Activated CD4-positive, alpha-beta T cell treated with anti-CD3 and anti-CD28 coated beads, Interleukin-2, Interleukin-6, amounts not matched to agents 100 ng/mL and 50 ng/mL, durations not matched to agents 16 hours and 8 hours (primary cell): ENCODE measurements around the gene COL4A2.

ENCODE experiments used
- DNase-seq: peaks from one replicate; pipeline ENCODE4 v3.0.0-alpha.2; 2020

The COL4A2 gene

DNA sequence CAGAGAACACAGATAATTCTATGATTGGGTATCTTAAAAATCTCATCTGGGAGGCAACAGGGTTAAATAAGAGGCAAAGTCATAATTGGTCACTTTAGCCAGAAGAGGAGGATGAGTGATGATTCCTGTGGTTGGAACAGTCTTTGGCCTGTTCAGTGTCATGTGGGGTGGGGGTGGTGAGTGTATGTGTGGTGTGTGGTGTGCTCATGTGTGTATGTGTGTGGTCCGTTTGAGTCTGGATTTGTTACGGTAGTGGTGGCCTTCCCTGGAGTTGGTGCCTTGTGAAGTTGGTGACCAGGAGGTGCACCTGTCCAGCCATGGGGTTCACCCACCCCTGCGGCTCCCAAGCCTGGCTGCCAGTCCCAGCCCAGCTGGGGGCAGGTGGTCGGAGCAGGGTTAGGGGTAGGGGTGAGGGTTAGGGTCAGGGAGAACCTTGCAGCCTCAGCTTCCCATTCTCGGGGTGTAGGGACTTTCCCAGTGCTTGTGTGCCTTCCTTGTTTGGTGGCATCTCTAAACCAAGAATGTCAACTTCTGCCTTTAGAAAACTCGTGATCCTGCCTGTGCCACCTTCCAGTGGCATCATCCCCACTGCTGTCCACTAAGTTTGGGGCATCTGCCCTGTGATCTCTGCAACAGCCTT lies 156.9 kb downstream of the COL4A2 start:
- no peak for DNase-seq

DNA sequence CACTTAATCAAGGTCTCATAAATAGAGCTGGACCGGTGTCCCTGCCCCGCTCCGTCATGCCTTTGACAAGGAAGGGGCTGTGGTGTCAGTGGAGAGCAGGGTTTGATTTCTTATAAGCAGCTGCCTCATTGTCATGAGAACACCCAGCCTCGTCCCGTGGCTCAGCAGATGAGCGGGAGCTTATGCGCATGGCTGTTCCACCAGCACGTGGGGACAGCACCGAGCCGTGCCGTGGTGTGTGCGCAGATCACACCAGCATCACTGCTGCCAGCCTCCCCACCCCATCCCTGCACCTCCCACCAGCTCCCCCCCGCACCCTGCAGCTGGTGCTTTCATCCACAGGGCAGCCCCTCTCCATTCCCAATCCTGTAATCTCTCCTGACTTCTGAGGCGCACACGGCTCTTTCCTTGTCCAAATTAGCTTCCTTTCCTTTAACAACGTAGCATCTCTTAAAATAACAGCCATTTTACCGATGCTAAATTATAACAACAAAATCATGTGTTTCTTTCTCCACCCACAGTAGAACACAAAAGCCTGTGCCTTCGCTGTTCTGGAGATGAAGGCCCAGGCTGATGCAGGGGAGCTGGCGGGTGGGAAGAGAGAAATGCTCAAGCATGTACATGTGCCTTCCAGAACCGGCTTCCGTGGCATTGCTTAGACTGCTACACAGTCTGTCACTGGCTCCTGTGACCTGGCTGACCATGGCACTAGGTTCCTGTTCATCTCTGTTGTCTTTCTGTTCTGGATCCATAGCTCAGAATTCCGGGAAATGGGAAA lies 157.7 kb downstream of the COL4A2 start:
- no peak for DNase-seq

DNA sequence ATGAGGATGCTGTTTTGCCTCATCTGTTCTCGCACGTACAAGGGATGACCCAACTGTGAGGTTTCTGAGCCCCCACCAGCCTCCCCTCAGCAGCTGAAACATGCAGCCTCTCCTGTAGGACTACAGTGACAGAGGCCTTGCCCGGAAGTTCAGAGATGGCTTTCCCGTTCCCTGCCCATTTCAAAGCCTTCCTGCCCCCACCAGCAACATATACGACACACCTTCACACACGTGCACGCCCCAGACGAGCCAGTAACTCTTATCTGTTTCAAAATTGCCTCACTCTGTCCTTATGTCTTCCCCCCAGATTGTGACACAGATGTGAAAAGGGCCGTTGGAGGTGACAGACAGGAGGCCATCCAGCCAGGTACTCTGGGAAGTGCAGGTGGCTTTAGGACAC lies 158.6 kb downstream of the COL4A2 start:
- DNase-seq: no peak

DNA sequence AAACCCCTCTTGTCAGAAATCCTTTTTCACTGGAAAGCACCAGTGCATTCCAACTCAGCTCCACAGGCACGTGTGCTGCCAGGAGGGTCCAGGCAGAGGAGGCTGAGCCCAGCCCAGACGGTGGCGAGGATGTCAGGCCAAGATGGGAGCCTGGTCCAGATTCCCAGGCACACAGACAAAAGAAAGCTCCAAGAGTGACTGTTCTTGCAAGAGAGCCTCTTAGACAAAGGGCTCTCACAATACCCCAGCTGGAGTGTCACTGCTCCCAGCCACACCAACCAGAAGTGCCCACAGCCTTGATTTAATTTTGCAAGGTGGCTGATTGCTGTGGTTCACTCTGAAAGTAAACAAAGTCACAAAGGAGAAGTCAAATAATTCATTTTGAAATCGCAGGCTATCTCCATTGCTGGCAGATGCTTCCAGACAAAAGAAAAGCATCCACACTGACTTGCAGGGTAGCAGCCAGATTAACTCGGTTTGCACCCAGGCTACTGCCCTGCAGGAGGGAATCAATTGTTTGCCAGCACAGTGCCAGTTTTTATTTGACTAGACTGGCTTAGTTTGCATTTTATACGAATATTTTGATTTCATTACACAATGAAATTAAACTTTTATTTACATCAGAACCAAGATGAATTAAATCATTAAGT lies 159.3 kb downstream of the COL4A2 start:
- no peak for DNase-seq

DNA sequence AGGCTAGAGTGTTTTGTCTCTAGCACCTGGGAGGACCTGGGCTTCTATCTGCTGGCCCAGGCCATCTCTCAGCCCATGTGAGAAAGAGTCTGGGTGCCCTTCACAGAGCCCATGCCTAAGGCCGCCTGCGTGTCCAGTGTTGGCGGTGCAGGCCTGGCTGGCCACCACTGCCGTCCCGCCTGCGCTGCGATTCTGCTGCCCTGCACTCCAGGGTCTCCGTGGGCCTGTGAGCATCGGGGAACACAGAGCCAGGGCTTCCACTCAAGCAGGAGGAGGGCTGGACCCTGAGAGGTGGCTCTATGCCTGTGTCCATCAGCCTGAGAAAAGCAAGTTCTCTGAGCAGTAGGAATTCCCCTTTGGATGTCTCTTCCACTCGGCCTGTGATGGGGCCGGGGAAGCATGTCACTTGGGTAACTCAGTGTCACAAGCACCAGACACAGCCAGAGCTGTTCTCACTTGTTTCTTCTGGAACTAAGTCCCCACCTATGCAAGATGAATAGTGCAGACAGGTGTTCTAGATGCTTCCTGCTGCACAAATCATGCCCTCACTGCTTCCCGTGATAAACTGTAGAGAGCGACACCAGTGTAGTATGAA lies 160.5 kb downstream of the COL4A2 start:
- DNase-seq: no peak

DNA sequence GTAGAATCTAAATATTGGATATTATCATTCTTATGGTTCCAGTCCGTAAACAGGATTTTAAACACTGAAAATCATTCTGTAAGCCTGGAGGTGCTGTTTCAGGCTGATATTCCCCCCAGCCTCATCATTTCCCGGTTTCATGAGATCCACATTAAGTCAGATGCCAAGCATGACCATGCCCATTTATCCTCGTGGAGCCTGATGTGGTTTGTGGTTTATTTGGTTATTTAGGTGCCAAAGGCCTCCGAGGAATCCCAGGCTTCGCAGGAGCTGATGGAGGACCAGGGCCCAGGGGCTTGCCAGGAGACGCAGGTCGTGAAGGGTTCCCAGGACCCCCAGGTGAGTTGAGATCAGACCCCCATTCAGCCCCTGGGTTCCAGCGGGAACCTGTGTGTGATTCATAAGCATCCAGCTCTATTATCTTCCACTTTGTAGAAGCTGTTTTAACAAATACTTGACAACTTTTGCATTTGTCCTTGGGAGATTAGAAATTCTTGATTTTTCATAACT lies 162.0 kb downstream of the COL4A2 start:
- no peak for DNase-seq

DNA sequence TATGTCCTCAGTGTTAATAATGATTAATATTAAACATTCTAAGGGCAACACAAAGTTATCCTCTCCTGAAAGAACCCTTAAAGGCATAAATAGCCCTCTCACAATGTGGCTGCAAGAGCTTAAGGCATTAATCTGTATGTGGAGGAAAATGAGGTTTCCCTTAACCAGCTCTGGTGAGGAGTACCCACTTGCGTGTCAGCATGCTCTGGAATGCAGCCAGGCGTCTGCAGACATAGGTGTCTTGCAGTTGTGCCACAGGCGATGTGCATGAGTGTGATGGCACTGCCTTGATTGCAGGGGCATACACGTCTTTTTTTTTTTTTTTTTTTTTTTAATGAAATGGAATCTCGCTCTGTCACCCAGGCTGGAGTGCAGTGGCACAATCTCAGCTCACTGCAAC lies 162.5 kb downstream of the COL4A2 start:
- DNase-seq: no peak

DNA sequence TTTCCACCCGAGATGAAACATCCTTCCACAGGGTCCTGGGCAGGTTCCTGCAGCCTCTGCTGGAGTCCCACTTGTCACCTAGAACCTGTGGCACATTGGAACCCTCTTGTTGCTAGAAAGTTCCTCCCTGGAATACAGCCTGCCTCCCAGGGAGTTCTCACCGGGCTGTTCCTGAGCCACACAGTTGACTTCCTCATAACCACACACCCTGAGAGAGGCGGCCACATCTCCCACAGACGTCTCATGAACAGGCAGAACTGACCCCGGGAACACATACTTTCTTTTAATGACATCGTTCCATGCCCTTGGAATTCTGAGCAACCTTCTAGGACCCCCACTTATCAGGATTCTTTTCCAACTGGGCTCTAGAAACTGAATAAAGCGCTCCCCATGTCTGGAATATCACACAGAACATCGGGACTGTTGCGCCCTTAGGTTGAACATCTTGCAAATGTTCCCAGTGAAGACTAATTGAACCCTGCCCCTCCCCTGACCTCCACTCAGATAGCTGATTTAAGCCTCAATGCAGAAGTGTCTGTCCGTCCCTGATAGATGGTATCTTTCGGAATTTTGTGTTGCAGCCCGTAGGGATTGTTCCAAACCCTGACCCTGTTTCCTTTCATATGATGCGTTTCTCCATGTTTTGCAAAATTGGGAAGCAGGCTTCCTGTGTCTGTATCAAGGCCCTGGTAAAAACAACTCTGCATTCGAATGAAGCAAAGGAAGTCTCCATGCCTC lies 163.4 kb downstream of the COL4A2 start:
- no peak for DNase-seq

DNA sequence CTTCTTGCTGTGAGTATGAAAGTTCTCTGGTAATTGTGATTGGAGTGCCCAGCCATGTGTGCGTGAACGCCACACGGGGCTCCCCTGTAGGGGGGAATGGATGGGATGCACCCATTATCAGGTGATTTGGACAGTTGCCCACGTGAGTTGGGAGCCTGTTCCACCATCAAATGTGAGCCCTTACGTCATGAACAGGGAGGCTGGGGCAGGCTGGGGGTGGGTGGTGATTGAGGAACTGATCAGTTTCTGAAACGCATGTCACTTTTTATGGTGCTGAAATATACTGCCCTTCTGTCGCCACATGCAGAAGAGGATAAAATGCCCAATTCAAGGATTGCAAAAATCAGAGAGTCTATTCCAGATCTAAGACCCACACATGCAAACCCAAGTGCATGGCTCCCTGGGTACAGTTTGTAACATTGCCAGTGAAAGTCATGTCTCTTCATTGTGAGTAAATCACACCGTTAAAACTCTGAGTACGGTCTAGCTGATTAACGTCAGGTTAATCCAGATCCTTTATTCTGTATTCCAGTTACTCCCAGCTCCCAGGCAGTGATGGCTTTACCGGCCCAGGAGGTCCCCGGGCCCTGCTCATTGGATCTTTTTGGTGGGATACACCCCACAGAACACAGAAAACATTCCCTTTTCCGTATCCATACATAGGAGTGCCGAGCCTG lies 164.2 kb downstream of the COL4A2 start:
- no peak for DNase-seq

DNA sequence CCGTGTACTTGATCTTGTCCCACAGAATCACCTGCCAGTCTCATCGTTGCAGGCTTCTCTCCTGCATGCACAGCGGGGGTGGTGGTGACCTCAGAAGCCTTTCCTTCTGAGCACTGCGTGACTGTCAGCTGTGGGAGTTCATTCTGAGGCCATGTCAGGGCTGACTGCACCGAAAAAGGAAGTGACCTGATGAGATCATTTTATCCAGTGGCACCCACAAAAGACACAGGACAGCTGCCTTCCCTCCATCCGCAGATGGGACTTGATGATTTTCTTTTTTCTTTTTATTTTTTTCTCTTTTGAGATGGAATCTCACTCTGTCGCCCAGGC lies 164.7 kb downstream of the COL4A2 start:
- DNase-seq: peak; percentile 6

DNA sequence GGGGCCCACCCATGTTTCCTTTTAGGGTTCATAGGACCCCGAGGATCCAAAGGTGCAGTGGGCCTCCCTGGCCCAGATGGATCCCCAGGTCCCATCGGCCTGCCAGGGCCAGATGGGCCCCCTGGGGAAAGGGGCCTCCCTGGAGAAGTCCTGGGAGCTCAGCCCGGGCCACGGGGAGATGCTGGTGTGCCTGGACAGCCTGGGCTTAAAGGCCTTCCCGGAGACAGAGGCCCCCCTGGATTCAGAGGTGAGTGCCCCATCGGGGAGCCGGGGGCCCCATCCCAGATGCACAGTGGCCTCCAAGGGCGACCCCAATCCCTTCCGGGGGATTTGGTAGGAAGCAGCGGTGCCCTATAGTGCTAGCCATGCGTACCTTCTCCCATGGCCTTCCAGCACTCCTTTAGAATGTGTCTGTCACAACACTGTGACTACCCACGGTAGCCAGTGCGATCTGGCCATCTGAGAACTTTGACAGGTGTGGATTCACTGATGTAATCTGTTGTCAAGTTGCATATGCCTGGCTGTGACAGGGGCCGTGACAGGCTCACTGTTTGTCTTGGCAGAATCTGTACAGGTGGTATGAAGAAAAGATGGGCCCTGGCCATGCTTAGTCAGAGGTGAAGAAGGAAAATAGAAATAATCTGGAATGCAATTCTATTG lies 165.9 kb downstream of the COL4A2 start:
- DNase-seq: no peak

DNA sequence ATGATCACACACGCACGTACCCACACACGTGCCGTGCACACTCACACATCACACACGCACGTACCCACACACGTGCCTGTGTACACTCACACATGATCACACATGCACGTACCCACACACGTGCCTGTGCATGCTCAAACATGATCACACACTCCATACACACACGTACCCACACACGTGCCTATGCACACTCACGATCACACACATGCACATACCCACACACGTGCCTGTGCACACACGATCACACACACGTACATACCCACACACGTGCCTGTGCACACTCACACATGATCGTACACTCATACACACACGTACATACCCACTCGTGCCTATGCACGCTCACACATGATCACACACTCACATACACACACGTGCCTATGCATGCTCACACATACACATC lies 167.6 kb downstream of the COL4A2 start:
- DNase-seq: no peak

DNA sequence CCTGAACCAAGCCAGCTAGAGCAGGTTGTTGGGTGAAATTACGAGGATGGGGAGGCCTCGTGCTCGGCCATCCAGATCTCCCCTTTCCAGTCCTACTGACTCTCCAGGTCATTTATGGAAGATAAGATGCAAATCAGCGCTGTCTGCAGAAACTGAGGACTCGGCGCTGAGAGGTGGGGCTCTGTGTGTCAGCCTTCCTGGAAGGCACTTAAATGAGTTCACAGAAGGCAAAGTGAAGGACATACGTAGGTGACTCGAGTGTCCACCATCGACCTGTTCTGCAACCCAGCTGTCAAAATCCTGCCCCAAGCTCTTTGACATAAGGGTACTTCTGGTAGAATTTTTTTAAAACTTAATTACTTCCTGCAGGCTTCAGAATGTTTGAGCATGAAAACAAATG lies 168.0 kb downstream of the COL4A2 start:
- DNase-seq: no peak

DNA sequence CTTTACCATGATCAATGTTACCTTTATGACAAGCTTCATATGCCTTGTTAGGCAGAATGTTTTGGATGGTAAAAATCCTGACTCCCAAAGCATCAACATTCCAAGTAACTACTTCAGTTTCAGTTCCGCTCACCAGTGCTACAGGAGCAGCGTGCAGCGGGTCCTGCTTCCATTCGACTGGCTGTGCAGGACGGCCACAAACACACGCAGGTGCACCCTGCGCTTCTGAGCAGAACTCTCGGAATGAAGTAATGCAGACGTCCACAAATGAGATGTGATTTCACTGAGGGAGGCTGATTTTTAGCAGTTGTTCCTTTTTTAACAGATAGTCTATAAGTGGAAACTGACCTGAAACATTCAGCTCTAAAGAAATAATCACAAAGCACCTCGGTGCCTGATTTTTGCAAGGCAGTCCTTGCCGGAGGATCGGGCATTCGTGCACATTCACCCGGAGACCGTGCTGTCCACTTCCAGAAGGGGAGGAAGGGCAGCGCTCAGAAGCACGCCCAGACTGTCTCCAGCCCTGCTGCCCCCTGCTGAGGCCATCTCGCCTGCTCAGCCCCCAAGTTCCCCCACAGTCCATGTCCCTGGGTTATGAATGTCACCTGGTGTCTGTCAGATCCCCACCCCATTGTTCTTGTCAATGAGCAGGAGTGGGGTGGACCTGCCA lies 168.6 kb downstream of the COL4A2 start:
- DNase-seq: no peak

DNA sequence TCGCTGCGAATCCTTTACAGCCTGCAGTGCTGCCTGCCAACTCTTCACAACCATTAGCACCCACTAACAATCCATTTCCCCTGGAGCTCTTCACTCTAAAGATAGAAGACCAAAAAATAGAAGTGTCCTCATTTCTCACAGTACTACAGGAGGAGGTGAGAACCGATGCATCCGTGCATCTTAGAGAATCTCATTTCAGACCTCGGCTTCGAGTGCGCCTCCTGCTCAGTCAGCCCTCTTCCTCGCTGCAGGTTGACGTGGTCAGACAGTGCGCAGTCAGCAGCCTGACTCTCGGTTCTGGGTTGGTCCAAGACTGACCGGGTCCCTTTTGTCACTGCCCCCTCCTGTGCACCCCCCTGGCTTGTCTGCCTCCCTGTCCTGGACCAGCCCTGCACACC lies 169.1 kb downstream of the COL4A2 start:
- no peak for DNase-seq

DNA sequence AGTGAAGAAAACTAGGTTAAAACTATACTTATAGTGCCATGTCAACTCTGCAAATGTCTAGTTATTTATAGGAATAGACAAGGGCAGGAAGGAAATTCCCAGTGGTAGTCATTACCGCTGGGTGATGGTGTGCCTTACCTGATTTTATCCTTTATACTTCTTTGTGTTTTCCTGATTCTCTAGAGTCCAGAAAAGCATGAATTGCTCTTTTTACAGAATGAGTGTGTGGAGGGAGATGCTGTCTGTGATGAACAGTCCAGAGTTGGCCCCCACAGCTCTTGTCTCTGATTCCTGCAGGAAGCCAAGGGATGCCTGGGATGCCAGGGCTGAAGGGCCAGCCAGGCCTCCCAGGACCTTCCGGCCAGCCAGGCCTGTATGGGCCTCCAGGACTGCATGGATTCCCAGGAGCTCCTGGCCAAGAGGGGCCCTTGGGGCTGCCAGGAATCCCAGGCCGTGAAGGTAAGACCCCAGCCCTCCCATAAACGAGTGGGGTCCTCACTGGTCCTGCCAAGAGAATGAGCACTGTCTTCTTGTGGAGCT lies 170.7 kb downstream of the COL4A2 start:
- no peak for DNase-seq

DNA sequence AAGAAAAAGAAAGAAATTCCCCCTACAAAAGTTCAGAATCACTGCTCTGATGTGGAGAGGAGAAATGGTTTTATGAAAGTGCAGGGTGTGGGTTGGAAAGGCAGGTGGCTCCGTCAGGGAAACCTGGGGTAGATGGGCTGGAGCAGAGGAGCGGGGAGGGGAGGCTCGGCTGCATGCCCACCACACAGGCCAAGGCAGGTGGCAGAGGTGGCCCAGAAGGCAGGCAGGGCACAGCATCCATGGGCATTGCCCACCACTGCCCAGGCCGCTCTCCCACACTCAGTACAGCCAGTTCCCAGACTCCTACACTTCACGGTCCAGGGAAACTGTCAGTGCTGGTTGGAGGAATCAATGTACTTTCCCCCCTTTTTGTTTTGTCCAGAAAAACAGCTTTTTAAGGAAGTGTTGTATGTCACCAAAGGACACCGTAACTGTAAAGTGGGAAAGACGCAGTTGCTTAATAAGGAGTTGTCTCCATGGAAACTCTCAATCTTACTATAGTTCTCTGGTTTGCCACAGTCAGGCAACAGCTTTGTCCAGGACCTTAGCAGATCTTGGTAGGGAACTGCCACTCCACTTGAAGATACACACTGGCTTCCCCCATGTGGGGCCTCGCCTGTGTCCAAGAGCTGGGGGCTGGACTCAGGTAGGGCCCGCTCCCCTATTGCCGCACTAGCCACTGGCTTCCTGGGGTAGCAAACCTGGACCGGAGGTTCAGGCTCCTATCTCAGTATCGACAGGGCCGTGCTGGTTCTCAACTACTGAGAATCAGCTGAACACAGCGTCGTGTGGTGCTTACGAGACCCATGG lies 171.5 kb downstream of the COL4A2 start:
- DNase-seq: no peak

DNA sequence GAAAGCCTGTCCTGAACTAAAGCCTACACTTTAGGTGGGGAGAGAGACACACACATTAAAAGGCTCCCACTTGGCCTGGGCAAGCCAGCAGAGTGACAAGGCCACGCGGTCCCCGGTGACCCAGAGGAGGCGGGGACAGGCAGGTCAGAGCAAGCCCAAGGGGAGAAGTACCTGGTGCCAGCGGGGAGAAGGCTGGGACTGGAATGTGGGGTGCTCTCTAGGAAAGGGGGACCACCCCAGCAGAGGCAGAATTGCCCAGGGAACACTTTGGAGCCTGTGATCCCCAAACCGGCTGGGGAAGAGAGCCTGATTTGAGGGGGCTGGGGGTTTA lies 172.1 kb downstream of the COL4A2 start:
- no peak for DNase-seq

DNA sequence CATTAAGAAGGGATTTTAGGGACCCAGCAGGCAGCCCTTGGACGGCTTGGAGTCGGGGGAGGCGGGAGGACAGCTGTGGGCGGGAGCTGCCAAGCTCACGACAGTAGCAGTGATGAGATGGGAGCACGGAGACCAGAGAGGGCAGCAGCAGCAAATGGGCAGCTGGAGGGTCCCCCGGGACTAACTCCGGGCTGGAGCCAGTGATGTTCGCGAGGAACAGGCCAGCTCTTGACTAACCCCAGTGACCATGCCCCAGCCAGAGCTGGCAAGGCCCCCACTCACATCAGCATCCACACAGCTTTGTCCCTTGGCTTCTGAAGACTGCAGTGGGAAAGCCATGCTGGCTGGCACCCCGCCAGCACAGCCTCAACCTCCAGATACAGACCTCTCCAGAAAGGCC lies 172.6 kb downstream of the COL4A2 start:
- no peak for DNase-seq

DNA sequence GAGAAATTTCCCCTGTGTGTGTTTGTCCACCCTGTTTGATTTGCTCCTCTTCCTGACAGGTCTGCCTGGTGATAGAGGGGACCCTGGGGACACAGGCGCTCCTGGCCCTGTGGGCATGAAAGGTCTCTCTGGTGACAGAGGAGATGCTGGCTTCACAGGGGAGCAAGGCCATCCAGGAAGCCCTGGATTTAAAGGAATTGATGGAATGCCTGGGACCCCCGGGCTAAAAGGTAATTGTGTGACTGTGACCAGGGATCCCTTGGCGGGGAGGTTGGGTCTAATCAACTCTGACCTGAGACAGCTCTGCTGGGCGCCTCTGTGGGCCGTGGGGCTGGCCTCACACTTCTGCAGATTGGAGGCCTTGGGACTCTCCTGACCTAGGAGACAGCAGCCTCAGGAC lies 173.1 kb downstream of the COL4A2 start:
- DNase-seq: no peak
